IPS-15b (cell line): Measurements from ENCODE around the gene PHKG2.
A peak's percentile ranks its signal among the peaks of the same experiment; 100 is the strongest.

Experiments used
- H3K27me3 ChIP-seq: one replicate; pipeline ENCODE4 v1.6.1; 2013; ENCODE audit warnings: low read length; ENCODE audit not compliant: control insufficient read depth, insufficient read depth
- H3K36me3 ChIP-seq: one replicate; pipeline ENCODE4 v1.6.1; 2013; ENCODE audit warnings: low read length; ENCODE audit not compliant: control insufficient read depth, insufficient read depth
- H3K4me1 ChIP-seq: one replicate; pipeline ENCODE4 v1.6.1; 2013; ENCODE audit warnings: mild to moderate bottlenecking, low read length; ENCODE audit not compliant: control insufficient read depth, insufficient read depth
- H3K4me3 ChIP-seq: one replicate; pipeline ENCODE4 v1.5.1; 2013; ENCODE audit warnings: low read depth, low read length
- H3K9ac ChIP-seq: one replicate; pipeline ENCODE4 v1.6.1; 2013; ENCODE audit warnings: low read depth, mild to moderate bottlenecking, low read length
- H3K9me3 ChIP-seq: one replicate; pipeline ENCODE4 v1.6.1; 2013; ENCODE audit warnings: mild to moderate bottlenecking, low read length; ENCODE audit not compliant: control insufficient read depth, insufficient read depth

PHKG2 gene

GRCh38 chr16:30783280-30784109 is 35.3 kb downstream of the PHKG2 start:
- Histone ChIP-seq H3K27me3 (no peaks in the 10 kb centered on the region), H3K36me3 (peaks cover 25% of the 10 kb centered on the region), H3K4me1 (peaks cover 11% of the 10 kb centered on the region), H3K4me3 (no peak overlapping the region), H3K9me3 (no peaks in the 10 kb centered on the region), H3K9ac (no peak overlapping the region)

- Histone ChIP-seq H3K4me3 (no peak overlapping the region), H3K4me1 (peaks cover 3% of the 10 kb centered on the region), H3K27me3 (no peaks in the 10 kb centered on the region), H3K9me3 (no peaks in the 10 kb centered on the region), H3K9ac (no peak overlapping the region), H3K36me3 (peaks cover 25% of the 10 kb centered on the region)
Observed at GRCh38 chr16:30784215-30784614, 36.0 kb downstream of the PHKG2 start.

GRCh38 chr16:30785126-30786106 is 37.2 kb downstream of the PHKG2 start:
- H3K27me3 ChIP-seq, result no peaks in the 10 kb centered on the region
- peak overlapping the region; percentile 85 for H3K4me3 ChIP-seq
- peaks cover 22% of the 10 kb centered on the region for H3K36me3 ChIP-seq
- H3K4me1 ChIP-seq, result peaks cover 3% of the 10 kb centered on the region
- H3K9me3 ChIP-seq, result no peaks in the 10 kb centered on the region
- peak overlapping the region; percentile 73 for H3K9ac ChIP-seq

- Histone ChIP-seq H3K9me3 (no peaks in the 10 kb centered on the region), H3K27me3 (no peaks in the 10 kb centered on the region), H3K4me3 (peak overlapping the region; percentile 85), H3K4me1 (peaks cover 3% of the 10 kb centered on the region), H3K36me3 (peaks cover 22% of the 10 kb centered on the region), H3K9ac (peak overlapping the region; percentile 73)
Observed at GRCh38 chr16:30786115-30786935, 38.1 kb downstream of the PHKG2 start.

- H3K9ac ChIP-seq, result peak within 1 kb of the TSS; percentile 94
- no peaks in the 10 kb centered on the region for H3K9me3 ChIP-seq
- H3K27me3 ChIP-seq, result no peaks in the 10 kb centered on the region
- peak within 1 kb of the TSS; percentile 85 for H3K4me3 ChIP-seq
- peaks cover 18% of the 10 kb centered on the region for H3K36me3 ChIP-seq
- peaks cover 3% of the 10 kb centered on the region for H3K4me1 ChIP-seq
Observed at GRCh38 chr16:30786936-30787612, 38.8 kb downstream of the PHKG2 start, which contains the start of gene ZNF629. Gene ZNF629 (minus strand): TSS chr16:30787205. CDS start chr16:30784482, 2,723 bp downstream.

GRCh38 chr16:30787613-30788378 is 39.6 kb downstream of the PHKG2 start:
- Histone ChIP-seq H3K9ac (peak overlapping the region; percentile 94), H3K4me3 (peak overlapping the region; percentile 76), H3K36me3 (peaks cover 11% of the 10 kb centered on the region), H3K27me3 (no peaks in the 10 kb centered on the region), H3K4me1 (peaks cover 3% of the 10 kb centered on the region), H3K9me3 (no peaks in the 10 kb centered on the region)

- H3K36me3 ChIP-seq, result no peaks in the 10 kb centered on the region
- peaks cover 2% of the 10 kb centered on the region for H3K27me3 ChIP-seq
- no peak overlapping the region for H3K9ac ChIP-seq
- H3K4me1 ChIP-seq, result no peaks in the 10 kb centered on the region
- H3K9me3 ChIP-seq, result no peaks in the 10 kb centered on the region
- no peak overlapping the region for H3K4me3 ChIP-seq
Observed at GRCh38 chr16:30793508-30794069, 45.4 kb downstream of the PHKG2 start.

GRCh38 chr16:30794634-30795033 is 46.4 kb downstream of the PHKG2 start:
- Histone ChIP-seq H3K4me1 (no peaks in the 10 kb centered on the region), H3K9ac (no peak overlapping the region), H3K27me3 (peaks cover 2% of the 10 kb centered on the region), H3K4me3 (no peak overlapping the region), H3K9me3 (no peaks in the 10 kb centered on the region), H3K36me3 (no peaks in the 10 kb centered on the region)

GRCh38 chr16:30797670-30798309 is 49.6 kb downstream of the PHKG2 start:
- no peaks in the 10 kb centered on the region for H3K9me3 ChIP-seq

More at GRCh38 chr16:30797670-30798309, 49.6 kb downstream of the PHKG2 start:
- no peaks in the 10 kb centered on the region for H3K4me1 ChIP-seq
- peaks cover 10% of the 10 kb centered on the region for H3K27me3 ChIP-seq
- no peak overlapping the region for H3K9ac ChIP-seq
- no peak overlapping the region for H3K4me3 ChIP-seq
- H3K36me3 ChIP-seq, result no peaks in the 10 kb centered on the region
